Amygdala (tissue), 56 donors: ENCODE results near the gene TFEB.

ENCODE experiments used
- DNase-seq, 56 donors: peaks; one replicate each; lab custom pipeline; 2025; lab: John Stamatoyannopoulos, UW

TFEB gene

GRCh38 chr6:41696788-41697187 is 38.6 kb downstream of the TFEB start:
- no peak for DNase-seq

- DNase-seq, result peak in 13 of 56 donors; percentile 22 to 51 (median 35)
These were observed 39.6 kb downstream of the TFEB start for GRCh38 chr6:41695825-41696224.

GRCh38 chr6:41694815-41695526 is 40.4 kb downstream of the TFEB start:
- DNase-seq, result peak in 5 of 56 donors; percentile 24 to 53 (median 50)

- peak in 55 of 56 donors; percentile 43 to 97 (median 87) for DNase-seq
These were observed 41.8 kb downstream of the TFEB start for GRCh38 chr6:41693281-41694240.

GRCh38 chr6:41692730-41693129 is 42.7 kb downstream of the TFEB start:
- no peak for DNase-seq

GRCh38 chr6:41692080-41692675 is 43.2 kb downstream of the TFEB start:
- DNase-seq, result no peak

- no peak for DNase-seq
These were observed 43.9 kb downstream of the TFEB start for GRCh38 chr6:41691426-41692079.

GRCh38 chr6:41690541-41691330 is 44.7 kb downstream of the TFEB start:
- no peak for DNase-seq

GRCh38 chr6:41689171-41690008 is 46.0 kb downstream of the TFEB start:
- DNase-seq, result peak in 1 of 56 donors; percentile 41

- DNase-seq, result peak in 1 of 56 donors; percentile 39
These were observed 47.0 kb downstream of the TFEB start for GRCh38 chr6:41688256-41688965.

- DNase-seq, result no peak
These were observed 47.8 kb downstream of the TFEB start for GRCh38 chr6:41687501-41688175.

GRCh38 chr6:41685641-41686380 is 49.6 kb downstream of the TFEB start:
- DNase-seq, result no peak

GRCh38 chr6:41684311-41685180 is 50.9 kb downstream of the TFEB start:
- DNase-seq, result no peak

- peak in 51 of 56 donors; percentile 38 to 91 (median 75) for DNase-seq
These were observed 51.7 kb downstream of the TFEB start for GRCh38 chr6:41683523-41684310.

- DNase-seq, result peak in 2 of 56 donors; percentile 67 to 83
These were observed 52.2 kb downstream of the TFEB start for GRCh38 chr6:41683273-41683522.
